LHCN-M2 (cell line): Measurements from ENCODE around the gene CDKAL1. TPM values are rescaled to one million over a fixed set of nuclear protein-coding genes. Genes with fewer than 3 reads are reported as not detected.
A peak's percentile ranks its signal among the peaks of the same experiment; 100 is the strongest.

Experiments
- DNase-seq: peaks from one replicate; pipeline ENCODE4 v3.0.0-alpha.2; 2012; ENCODE audit warnings: low read depth
- total RNA-seq: library from RNA; depleted of rRNA; stranded (reverse); fragments of >200 nt; gene quantifications from 2 replicates; pipeline ENCODE4 v1.2.3, GENCODE V29; 2014

CDKAL1 gene
- total RNA-seq, 1 experiment from 2014 or later = 17.9 TPM

DNA sequence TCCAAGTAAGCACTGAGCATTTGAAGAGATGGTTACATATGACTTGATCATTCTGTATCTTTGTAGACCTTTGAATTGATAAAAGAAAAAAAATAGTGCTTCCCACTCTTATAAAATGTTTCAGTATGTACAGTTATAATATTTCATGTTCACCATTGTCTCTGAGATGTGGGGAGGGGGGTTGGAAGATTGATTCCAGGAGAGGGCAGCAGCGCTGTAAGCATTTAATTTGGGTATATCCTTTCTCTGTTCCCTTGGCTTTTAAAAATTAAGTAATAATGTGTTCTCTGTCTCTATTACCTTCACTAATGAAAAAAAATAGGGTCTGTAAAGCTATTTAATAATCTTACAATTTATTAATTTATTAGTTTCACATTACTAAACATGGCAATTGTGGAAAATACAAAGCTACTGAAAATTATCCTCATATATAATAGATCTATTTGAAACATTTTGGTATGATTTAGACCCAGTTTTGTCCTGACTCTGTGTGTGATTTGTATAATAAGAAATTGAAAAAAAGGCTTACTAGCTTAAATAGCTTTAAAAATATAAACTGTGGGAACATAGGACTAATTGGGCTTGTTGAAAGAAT, 341.2 kb downstream of the CDKAL1 start:
- peak; percentile 53 for DNase-seq

DNA sequence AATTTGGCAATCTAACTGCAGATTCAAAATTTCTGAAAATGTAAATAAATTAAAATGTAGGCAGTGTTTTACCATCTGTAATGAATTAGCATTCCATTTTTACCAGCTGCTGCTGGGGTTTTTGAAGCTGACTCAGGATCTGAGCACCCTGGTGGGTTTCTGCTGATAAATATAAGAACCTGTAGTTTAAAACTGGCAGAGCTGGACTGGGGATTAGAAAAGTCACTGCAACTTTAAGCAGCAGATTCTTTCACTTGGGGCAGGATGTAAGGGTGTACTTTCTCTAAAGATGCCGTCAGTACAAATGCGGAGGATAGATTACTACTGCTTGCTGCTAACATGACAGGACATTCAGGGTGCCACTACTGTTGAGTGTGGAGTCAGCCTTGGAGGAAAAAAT, 341.8 kb downstream of the CDKAL1 start:
- DNase-seq = peak; percentile 76

DNA sequence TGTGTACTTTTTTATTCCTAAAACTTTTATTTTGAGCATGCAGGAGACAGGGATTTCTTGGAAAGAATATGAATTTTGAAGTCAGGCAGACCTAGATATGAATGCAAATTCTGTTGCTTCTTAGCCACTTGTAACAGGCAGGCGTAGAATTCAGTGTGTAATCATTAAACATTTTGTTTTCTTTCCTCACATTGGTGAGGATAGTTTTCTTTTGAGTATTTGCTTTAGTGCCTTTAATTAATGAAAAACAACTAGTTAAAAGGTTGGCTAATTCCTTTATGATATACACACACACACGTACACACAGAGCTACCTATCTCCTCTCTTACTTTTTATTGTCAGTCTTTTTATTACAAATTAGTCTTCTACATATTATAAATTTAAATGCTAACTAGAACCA, 342.3 kb downstream of the CDKAL1 start:
- no peak for DNase-seq

DNA sequence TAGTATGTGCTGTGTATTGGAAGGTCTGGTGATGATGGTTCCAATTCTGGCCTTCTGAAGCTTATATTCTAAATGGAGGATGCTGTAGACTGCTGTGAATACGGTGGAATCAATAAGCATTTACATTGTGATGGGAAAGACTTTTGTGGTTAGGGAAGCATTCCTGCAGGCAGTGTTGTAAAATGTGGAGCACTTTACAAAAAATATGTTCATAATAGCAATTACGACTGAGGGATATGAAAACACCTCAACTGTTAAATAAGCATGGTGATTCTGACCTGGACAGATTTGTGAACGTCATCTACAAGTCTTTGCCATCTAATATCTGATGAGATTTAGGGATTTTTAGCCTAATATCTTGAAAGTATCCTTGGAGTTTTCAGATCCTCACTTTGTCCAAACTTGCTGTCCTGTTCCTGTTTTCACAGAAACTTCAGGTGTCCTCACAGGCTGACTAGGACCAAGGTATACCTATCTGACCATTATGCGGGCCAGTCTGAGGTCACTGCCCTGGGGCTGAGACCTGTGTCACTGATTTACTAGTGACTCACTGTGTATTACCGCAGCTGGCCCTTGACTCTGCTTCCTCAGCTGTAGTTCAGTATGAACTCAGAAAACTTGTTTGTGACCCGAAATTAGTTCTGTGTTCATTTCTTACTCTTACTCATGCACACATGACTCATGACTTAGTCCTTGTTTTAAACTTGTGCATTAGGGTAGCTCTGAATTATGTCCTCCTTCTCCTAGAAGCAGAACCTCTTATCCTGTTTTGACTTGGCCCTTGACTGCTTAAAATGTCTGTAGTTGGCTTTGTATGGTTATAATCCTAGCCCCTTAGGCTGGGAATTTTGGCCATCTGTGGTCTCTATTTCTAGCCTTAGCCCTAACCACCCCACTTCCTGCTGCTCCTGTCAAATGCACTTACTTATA, 343.0 kb downstream of the CDKAL1 start:
- peak; percentile 93 for DNase-seq

DNA sequence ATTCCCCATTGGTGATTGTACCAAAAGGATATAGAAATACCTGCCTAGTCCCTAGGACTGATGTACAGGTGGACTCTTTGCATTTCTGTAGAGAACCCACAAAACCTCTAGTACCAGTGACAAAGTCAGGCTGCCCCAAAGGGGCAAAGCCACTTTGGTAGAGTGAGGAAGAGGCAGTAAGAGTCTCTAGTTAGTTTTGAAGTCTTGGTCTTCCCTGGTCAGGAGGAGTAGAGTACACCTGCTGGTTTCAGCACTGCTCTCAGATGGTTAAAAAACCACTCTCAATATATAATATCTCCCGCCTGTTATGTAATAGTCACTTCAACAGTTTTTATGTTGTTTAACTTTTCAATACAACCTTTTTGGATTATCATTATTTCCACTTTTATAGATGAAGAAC, 344.9 kb downstream of the CDKAL1 start:
- no peak for DNase-seq

DNA sequence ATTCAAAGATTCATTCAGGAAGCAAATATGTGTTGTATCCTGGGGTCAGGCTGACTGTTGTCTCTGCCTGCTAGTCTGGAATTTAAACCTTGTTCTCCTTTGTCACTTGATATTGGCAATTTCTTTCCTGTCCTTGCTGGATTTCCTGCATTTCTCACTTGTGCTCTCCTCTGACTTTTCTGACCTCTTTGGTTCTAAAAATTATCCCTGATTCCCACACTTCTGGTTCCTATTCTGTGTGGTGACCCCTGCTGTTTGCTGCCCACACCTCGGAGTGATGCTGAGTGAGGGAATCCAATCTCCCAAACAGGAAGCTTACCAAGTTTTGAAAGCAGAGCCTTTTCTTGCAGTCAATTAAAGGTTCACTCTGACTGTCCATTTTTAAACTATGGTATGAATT, 345.3 kb downstream of the CDKAL1 start:
- peak; percentile 56 for DNase-seq

DNA sequence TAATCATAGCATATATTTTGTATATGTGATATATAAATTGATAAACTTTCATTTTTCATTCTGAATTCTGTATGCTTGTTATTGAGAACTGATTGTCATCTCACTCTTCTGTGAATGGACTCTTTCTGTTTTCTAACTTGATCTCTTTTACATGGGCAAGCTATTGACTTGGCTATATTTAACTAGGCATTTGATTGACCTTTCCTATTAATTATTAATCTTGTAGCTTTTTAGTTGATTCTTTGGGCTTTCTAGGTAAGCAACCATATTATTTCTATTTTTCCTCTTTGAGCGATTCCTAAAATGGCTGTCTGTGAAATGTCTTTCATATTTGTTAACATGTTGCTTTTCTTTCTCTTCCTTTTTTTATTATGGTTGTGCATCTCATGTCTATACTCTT, 347.1 kb downstream of the CDKAL1 start:
- DNase-seq = no peak

DNA sequence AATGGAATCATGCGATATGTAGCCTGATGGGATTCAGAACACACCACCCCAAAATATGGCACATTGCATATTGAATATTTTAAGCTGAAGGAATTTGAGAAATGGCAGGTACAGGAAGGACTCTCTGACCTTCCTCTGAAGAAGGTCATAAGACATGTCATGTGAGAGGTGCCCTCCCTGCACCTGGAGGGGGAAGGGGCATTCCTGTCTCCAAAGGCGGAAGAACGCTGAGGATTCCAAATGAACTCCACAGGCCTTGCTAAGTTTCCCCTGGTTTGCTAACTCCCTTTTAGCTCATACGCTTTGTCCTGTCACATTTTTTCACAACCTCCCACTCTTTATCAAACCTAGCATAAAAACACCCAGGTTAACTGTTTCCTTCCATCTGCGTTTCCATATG, 347.8 kb downstream of the CDKAL1 start:
- no peak for DNase-seq

DNA sequence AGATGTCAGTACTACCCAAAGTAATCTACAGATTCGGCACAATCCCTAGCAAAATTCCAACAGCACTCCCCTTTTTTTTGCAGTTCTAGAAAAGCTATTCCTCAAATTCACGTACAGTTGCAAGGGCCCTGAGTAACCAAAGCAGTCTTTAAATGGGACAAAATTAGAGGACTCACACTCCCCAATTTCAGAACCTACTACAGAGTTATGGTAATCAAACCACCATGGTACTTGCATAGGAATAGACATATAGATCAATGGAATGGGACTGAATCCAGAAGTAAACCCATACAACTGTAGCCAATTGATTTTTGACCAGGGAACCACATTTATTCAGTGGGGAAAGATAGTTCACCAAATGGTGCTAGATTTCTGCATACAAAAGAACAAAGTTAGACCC, 350.8 kb downstream of the CDKAL1 start:
- no peak for DNase-seq

DNA sequence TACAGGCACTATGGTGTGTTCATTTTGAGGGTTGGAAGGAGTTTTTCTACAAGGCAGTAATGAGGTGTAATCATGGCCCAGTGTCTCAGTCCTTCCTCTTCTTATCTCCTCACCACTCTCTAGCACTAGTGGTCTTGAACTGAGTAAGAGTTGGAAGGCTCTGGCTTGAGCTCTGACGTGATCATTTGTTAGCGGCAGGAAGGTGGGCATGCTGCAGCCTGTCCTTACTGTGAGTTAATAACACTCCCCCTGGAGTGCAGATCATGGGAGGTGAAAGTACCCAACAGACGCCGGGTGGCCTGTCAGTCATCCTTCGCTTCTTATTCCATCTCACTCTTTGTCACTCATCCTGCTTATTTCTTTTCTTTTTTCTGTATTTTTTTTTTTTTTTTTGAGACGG, 356.9 kb downstream of the CDKAL1 start:
- DNase-seq = no peak

DNA sequence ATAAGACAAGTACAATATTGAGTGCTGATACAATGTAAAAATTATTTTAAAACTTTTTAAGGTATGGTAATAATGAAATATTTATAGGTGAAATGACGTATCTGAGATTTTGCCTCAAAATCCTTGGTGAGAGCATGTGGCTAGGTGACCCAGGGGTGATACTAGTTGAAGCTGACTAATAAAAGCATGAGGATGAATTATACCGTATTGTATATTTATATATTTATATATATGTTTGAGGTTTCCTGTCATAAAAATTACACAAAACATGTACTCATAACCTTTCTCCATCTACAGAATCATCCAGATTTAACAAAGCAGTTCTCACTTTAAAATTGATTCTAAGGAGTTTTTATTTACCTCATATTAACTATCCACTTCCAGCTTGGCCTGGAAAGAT, 358.1 kb downstream of the CDKAL1 start:
- DNase-seq = no peak

DNA sequence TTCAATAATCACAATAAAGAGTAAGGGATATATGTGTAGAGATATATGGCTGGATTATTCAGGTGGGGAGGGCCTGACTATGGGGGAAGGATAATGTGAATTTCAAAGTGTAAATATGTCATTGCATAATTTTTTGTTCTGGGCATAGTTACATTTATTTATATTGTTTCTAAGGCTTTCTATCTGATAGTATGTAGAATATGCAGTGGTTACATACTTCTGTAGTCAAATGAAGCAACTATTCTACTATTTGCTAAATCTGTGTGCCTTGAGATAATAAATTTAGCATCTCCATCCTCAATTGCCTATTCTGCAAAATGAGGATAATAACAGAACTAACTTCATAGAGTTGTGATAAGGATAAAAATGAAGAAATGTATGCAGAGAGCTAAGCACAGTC, 359.2 kb downstream of the CDKAL1 start:
- no peak for DNase-seq

DNA sequence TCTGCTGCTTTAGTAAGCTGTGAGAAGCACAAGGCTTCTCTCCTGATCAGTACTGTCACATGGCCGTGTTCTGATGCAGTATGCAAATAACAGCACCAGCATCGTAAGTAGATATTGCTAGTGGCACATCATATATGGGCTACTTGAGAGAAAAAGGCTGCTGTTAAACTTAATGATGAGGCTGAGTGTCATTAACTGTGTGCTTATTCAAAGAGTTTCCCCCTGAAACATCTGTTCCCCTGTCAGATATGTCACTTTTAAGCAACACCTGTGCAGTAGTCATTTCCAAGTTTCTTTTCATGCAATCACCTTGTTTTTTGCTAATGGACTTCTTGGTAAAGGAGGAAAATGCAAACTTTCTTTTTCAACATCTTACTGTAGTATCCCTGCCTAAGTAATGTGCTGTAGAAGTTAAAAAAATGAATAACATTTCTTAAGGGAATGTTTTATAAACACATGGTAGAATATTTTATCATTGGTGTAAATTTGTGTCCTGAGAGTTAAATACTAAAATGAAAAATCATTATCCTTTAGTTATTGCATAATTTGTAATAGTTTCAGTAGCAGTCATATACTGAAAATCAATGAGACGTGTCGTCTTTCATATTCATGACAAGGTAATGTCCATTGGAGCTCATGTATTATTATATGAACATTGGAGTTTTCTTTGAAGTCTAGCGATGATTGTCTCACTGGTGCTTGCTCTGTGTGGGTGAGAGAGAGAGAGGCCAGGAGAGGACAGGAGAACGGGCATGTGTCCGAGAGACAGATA, 366.3 kb downstream of the CDKAL1 start:
- no peak for DNase-seq

DNA sequence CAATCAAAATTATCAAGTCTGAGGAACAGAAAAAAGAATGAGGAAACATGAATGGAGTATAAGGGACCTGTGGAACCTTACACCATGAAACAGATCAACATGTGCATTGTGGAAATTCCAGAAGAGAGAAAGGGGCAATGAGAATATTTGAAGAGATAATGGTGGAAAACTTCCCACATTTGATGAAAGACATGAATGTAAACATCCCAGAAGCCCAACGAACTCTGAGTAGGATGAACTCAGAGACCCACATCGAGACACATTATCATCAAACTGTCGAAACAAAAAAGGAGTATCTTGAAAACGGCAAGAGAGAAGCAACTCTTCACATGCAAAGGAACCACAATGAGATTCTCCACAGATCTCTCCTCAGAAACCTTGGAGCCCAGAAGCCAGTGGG, 371.1 kb downstream of the CDKAL1 start:
- no peak for DNase-seq

DNA sequence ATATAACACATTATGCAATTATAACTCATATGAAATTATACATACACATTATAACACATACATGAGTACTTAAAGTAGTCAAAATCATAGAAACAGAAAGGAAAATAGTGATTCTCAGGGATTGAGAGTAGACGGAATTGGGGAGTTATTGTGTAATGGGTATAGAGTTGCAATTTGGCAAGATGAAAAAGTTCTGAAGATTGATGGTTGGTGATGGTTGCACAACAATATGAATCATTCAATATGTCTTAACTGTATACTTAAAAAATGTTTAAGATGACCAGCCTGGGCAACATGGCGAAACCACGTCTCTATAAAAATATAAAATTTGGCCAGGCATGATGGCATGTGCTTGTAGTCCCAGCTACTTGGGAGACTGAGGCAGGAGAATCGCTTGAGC, 372.7 kb downstream of the CDKAL1 start:
- DNase-seq = peak; percentile 78

DNA sequence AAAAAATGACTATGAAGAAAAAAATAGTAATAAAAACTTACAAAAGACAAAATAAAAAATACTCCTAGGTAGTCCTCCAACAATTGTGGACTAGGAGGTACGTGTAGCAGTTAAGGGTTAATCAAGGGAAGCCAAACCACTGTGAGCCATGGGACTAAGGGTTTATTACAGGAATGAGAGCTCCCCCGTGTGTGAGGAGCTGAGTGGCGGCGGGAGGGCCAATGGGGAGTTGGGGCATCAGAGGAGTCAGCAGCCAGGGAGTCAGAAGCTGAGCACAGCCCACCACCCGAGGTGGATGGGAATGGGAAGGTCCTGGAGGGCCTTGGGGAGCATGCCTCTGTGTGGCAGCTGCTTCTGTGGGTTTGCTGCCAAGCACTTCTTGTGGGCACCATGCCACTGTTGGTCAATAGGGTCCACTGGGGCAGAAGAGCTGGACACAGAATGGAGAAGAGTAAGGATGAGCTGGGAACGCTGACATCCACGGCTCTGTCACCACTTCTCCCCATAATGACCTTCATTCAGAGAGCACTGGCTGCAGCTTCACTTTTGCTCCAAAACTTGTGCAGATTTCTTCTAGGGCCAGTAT, 373.3 kb downstream of the CDKAL1 start:
- peak; percentile 21 for DNase-seq

DNA sequence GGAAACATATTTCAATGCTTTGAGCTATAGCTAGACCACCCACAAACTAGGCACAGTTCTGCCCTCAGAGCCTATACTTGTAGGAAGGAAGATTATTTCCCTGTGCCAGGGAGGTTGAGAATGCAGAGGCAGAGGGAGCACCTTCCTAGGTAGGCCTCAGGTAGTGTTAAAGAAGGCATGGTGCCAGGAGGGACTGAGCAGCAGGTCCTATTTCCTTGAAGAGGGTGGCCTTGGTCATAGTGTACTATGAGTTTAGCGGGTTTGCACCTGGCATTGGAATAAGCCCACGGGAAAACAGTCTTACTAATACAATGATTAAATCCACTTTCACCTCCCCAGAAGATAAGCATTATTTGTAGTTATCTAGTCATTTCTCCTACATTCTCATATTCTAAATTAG, 375.4 kb downstream of the CDKAL1 start:
- no peak for DNase-seq

DNA sequence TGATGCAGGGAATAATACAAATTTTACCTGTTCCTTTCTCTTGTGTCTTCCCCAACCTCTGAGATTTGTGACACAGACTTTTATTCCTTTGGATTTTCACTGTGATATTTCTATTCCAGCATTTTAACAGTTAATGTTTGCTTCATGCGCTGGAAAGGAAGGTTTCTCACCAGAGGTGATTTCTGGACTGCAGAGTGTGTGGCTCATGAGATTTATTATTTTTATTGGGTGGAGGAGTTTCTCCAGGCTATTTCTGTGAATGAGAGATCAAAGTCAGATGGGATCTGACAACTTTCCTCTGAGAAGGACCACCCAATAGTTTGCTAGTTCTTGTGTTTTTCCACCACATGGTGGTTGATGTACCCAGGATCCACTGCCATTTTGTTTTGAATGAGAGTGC, 377.5 kb downstream of the CDKAL1 start:
- DNase-seq = no peak

DNA sequence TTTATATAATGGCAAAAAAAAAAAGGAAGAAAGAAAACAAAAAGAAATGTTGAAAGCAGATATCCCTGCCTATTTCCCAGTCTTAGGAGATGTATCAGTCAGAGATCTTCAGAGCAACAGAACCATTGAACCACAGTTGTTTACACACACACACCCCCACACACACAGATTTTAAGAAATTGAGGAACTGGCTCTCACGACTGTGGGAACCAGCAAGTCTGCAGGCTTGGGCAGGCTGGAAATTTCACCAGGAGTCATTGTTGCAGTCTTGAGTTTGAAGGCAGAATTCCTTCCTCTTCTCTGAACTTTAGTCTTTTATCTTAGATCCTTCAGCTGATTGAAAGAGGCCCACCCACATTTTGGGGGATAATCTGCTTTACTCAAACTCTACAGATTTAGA, 380.9 kb downstream of the CDKAL1 start:
- DNase-seq = no peak

DNA sequence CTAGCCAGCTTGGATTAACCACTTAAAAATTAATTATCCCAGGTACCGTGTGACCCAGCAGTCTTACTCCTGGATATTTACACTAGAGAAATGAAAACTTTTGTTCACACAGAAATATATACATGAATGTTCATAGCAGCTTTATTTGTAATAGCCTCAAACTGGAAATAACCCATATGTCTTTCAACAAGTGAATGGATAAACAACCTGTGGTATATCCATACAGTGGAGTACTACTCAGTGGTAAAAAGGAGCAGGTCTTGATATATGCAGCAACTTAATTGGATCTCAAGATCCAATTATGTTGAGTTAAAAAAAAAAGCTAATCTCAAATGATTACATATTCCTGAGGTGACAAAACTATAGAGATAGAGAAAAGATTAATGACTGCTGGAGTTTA, 381.4 kb downstream of the CDKAL1 start:
- no peak for DNase-seq

DNA sequence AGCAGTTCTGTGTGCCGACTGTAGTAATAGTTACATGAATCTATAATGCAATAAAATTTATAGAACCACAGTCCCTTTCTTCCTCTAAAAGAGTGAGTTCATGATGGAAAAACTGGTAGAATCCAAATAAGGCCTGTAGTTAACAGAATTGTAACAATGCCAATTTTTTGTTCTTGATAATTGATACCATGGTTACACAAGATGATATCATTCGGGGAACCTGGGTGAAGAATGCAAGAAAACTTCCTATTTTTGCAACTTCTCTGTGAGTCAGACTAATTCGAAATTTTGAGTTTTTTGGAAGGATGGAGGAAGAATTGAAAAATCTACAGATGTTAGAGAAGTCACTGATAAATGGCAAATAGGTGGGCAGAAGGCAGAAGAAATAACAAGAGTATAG, 381.8 kb downstream of the CDKAL1 start:
- DNase-seq = peak; percentile 61

DNA sequence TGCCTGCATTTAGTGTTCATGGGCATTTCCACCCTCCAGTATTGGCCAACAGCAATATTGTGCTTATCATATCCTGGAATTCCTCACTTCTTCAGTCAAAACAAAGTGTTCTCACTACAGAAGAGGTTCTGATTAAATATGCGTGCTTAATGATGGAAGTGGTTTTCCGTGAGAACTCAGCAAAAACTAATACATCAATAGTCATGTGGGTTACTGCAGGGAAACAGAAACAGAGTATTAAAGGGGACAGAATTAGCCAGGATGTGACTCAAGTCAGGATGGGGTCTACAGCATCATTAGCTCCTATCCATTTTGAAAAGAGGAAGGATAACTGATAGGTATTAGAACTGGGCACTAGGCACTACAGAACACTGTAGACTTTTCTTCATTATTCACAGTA, 384.6 kb downstream of the CDKAL1 start:
- no peak for DNase-seq
